ENCODE results near the gene DLK1. TPM values are rescaled to one million over a fixed set of nuclear protein-coding genes. Genes with fewer than 3 reads are reported as not detected.
A peak's percentile ranks its signal among the peaks of the same experiment; 100 is the strongest.

The DLK1 gene
- total and polyA plus RNA-seq, 7 donors = 0.36 to 1.2 (median 0.46) TPM; not detected in 4

DNA sequence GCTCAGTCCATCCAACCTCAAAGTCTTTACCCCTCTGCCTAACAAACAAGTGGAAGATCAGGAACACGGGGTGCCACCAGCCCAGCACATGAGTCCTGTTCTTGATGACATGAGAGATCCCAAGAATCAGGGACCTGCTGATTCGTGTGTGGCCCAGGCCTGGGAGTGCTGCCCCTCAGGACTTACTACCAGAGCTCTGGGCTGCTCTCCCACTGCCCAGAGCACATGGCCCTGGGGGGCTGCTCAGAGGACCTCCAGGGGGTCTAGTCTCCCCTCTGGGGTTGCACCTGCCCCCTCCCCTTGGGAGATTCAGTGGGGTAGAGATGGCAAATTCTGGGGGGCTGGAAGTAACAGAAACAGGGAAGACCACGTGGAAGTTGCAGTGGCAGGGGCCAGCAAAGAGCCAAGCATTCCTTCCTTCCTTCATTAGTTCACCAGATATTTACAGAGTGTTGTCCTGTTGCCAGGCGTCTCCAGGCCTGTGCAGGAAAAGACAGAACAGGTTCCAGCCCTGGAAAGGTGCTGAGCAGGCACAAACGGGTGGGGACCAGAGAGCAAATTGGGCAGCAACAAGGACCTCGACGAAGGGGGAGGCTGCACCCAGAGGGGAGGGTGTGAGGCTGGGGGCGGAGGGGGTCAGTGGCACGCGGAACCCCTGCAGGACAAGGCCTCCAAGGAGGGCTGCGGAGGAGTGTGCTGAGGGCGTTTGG lies 54.1 kb downstream of the DLK1 start:
- no peak overlapping the region for H3K4me3 ChIP-seq
- intact Hi-C loops (cut with DNase I) = no loop called here

DNA sequence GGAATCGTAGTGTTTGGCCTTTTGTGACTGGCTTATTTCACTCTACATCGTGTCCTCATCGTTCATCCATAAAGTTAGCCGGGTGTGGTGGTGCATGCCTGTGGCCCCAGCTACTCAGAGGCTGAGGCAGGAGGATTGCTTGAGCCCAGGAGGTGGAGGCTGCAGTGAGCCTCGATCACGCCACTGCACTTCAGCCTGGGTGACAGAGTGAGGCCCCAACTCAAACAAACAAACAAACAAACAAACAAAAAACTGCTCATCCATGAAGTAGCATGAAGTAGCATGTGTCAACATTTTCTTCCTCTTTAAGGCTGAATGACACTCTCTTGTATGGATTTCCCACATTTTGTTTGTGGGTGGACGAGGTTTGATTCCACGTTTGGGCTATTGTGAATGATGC lies 55.3 kb downstream of the DLK1 start:
- DNase-seq = peak; percentile 25
- WGBS, 2 donors = 81 to 89% methylated on average over 8 of the region's 8 CpGs
- H3K27ac ChIP-seq = no peak overlapping the region
- intact Hi-C loops (cut with DNase I) = no loop called here
- TF ChIP-seq POLR2AphosphoS5 (IDR thresholded peaks at IDR 0.05) = no peak
- TF ChIP-seq, protein P1, sequence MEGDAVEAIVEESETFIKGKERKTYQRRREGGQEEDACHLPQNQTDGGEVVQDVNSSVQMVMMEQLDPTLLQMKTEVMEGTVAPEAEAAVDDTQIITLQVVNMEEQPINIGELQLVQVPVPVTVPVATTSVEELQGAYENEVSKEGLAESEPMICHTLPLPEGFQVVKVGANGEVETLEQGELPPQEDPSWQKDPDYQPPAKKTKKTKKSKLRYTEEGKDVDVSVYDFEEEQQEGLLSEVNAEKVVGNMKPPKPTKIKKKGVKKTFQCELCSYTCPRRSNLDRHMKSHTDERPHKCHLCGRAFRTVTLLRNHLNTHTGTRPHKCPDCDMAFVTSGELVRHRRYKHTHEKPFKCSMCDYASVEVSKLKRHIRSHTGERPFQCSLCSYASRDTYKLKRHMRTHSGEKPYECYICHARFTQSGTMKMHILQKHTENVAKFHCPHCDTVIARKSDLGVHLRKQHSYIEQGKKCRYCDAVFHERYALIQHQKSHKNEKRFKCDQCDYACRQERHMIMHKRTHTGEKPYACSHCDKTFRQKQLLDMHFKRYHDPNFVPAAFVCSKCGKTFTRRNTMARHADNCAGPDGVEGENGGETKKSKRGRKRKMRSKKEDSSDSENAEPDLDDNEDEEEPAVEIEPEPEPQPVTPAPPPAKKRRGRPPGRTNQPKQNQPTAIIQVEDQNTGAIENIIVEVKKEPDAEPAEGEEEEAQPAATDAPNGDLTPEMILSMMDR (IDR thresholded peaks at IDR 0.05) = no peak
- TF ChIP-seq EP300 (IDR thresholded peaks at IDR 0.05) = no peak
- TF ChIP-seq POLR2A (IDR thresholded peaks at IDR 0.05) = no peak
- no peak overlapping the region for H3K4me3 ChIP-seq
- H3K27me3 ChIP-seq = no peaks in the 10 kb centered on the region
- H3K9me3 ChIP-seq = no peaks in the 10 kb centered on the region
- no peaks in the 10 kb centered on the region for H3K36me3 ChIP-seq
- no peaks in the 10 kb centered on the region for H3K4me1 ChIP-seq

More for the DNA sequence above, 54.1 kb downstream of the DLK1 start:
- Histone ChIP-seq H3K4me1 (no peaks in the 10 kb centered on the region), H3K9me3 (no peaks in the 10 kb centered on the region), H3K36me3 (no peaks in the 10 kb centered on the region), H3K27me3 (no peaks in the 10 kb centered on the region), H3K27ac (no peak overlapping the region)
- WGBS, 2 donors = 75 to 86% methylated on average over 12 of the region's 12 CpGs
- DNase-seq = peak; percentile 27
- TF ChIP-seq, protein P1 (IDR thresholded peaks at IDR 0.05) = no peak

DNA sequence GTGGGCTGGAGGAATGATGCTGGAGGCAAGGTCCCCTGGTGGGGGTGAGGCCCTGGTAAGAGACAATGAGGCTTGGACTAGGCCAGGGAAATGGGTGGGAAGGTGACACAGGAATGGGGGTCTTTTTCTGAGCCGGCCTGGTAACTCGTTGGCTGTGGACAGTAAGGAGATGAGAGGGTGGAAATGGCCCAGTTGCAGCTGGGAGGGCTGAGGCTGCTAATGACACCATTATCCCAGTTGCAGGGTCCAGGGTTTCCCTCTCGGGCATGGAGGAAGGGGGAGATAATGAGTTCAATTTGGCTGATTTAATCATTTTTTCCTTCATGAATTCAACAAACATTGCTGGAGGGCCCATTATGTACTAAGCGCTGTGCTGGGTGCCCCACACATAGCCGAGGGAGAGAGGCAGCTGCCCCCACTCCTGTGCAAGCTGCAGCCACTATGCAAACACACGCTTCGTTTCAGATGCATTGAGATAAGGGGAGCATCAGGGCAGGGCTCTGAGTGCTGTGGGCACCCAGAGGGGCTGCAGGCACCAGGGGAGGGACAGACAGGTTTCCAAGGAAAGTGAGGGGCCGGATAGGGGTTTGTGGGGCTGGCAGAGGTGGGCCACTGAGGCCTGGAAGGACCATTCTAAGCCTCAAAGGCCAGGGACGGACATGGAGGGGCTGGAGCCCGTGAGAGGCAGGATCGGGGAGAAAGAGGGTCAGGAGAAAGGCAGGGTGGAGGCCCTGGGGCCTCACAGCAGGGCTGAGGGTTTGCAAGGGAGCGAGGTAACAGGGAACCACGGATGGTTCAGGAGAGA lies 56.0 kb downstream of the DLK1 start:
- Histone ChIP-seq H3K36me3 (no peaks in the 10 kb centered on the region), H3K4me1 (no peaks in the 10 kb centered on the region), H3K27ac (no peak overlapping the region), H3K9me3 (no peaks in the 10 kb centered on the region), H3K4me3 (no peak overlapping the region), H3K27me3 (no peaks in the 10 kb centered on the region)
- TF ChIP-seq, protein P1 (IDR thresholded peaks at IDR 0.05) = no peak
- no peak for TF ChIP-seq POLR2A (IDR thresholded peaks at IDR 0.05)
- WGBS, 2 donors = 72 to 75% methylated on average over 13 of the region's 13 CpGs
- intact Hi-C loops (cut with DNase I) = no loop called here
- peak; percentile 36 for DNase-seq

DNA sequence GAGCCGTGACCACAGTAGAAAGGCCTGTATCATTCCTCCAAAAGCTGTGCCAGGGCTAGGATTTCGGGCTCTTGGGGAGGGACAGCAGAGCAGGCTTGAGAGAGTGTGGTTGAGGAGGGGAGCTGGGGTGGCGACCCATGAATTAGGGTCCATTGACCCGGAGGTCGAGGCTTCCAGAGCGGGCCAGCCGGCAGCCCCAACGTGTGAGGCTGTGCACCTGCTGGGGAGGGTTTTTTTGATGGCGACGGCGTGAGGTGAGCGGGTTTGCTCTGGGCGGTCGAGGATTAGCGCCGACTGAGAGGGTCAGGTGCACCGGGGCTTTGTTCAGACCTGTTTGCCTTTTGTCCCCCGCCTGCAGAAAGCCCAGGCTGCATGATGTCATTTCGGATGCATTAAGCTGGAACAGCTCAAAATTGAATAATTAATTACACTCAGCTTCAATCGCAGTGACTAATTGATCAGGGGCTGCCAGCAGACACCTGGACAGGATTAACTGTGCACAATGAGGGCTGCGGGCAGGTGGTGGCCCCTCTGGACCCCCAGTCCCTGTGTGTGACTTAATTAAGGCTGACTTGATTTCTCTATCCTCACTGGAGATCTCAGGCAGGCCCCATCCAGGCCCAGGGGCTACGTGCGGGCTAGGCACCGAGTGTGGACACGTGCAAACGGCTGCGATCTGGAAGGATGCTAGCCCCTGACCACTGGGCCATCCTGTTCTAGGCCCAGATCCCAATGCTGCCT lies 57.1 kb downstream of the DLK1 start:
- no peak overlapping the region for H3K27ac ChIP-seq
- intact Hi-C loops (cut with DNase I) = no loop called here
- peak; percentile 46 for DNase-seq

More for the DNA sequence above, 57.1 kb downstream of the DLK1 start:
- WGBS, 2 donors = 89 to 92% methylated on average over 27 of the region's 27 CpGs
- Histone ChIP-seq H3K27me3 (peaks cover 0 to 5% (median under 1%) of the 10 kb centered on the region in 3 donors), H3K36me3 (no peaks in the 10 kb centered on the region), H3K4me1 (no peaks in the 10 kb centered on the region), H3K4me3 (no peak overlapping the region), H3K9me3 (no peaks in the 10 kb centered on the region)
- TF ChIP-seq POLR2A (IDR thresholded peaks at IDR 0.05) (no peak), EP300 (IDR thresholded peaks at IDR 0.05) (no peak), POLR2AphosphoS5 (IDR thresholded peaks at IDR 0.05) (no peak)
- TF ChIP-seq, protein P1 (IDR thresholded peaks at IDR 0.05) = no peak

Measured in sigmoid colon (tissue), 7 donors.